ENCODE data around the gene PHF5A. TPM values are rescaled to one million over a fixed set of nuclear protein-coding genes. Genes with fewer than 3 reads are reported as not detected.

The PHF5A gene
- total and polyA plus RNA-seq, 2 donors from 2014 or later: 34.0 to 42.2 TPM

- Histone ChIP-seq H3K4me1 (ENCODE audit: control insufficient read depth in 2 of 3, insufficient read depth in 2 of 3, low read depth in 1 of 3, low read length in 3 of 3) (peaks cover 0 to 5% (median 2%) of the 10 kb centered on the region in 3 donors), H3K4me3 (ENCODE audit: low read length in 3 of 3) (no peak overlapping the region), H3K9ac (ENCODE audit: low read length in 3 of 3) (no peak overlapping the region), H3K9me3 (ENCODE audit: control insufficient read depth in 2 of 3, insufficient read depth in 1 of 3, low read length in 3 of 3) (no peaks in the 10 kb centered on the region), H3K27me3 (ENCODE audit: control insufficient read depth, insufficient read depth, low read length) (no peaks in the 10 kb centered on the region), H3K27ac (ENCODE audit: low read depth in 2 of 2, low read length in 2 of 2) (no peak overlapping the region), H3K36me3 (ENCODE audit: control insufficient read depth in 2 of 3, insufficient read depth in 3 of 3, low read length in 3 of 3) (peaks cover 0 to 29% (median 20%) of the 10 kb centered on the region in 3 donors)
- intact Hi-C loops (cut with DNase I): no loop called here
- TF ChIP-seq, protein P1, sequence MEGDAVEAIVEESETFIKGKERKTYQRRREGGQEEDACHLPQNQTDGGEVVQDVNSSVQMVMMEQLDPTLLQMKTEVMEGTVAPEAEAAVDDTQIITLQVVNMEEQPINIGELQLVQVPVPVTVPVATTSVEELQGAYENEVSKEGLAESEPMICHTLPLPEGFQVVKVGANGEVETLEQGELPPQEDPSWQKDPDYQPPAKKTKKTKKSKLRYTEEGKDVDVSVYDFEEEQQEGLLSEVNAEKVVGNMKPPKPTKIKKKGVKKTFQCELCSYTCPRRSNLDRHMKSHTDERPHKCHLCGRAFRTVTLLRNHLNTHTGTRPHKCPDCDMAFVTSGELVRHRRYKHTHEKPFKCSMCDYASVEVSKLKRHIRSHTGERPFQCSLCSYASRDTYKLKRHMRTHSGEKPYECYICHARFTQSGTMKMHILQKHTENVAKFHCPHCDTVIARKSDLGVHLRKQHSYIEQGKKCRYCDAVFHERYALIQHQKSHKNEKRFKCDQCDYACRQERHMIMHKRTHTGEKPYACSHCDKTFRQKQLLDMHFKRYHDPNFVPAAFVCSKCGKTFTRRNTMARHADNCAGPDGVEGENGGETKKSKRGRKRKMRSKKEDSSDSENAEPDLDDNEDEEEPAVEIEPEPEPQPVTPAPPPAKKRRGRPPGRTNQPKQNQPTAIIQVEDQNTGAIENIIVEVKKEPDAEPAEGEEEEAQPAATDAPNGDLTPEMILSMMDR (IDR thresholded peaks at IDR 0.05; ENCODE audit: borderline replicate concordance, extremely low read depth, insufficient read depth): no peak
- no peak for DNase-seq
- FAIRE-seq: no peak
Observed at GRCh38 chr22:41507330-41508063, 39.0 kb upstream of the PHF5A start.

DNA sequence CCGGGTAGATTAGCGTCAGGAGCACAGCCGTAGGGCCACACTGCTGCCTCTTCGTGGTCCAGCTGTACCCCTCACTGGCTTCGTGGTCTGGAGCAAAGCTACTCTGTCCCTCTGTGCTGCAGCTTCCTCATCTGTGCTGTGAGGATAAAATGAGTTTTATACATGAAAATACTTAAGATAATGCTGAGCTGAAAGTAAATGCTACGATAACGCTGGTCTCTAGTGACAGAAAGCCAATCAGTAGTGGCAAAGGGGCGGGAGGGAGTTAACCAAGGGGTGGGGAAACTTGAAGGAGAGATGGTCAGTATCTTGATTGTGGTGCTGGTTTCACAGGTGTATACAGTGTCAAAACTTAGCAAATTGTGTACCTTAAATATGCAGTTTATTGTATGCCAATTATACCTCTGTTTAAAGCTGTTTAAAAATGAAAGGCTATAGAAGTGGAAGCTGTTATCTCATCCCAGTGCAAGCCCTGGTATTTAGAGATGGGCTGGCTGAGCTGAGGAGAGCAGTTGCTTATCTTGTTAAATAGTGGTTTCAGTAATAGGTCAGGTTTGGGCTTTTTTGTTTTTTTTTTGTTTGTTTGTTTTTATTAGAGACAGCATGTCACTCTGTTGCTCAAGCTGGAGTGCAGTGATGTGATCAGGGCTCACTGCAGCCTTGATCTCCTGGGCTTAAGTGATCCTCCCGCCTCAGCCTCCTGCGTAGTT is 37.2 kb upstream of the PHF5A start:
- intact Hi-C loops (cut with DNase I): no loop called here
- Histone ChIP-seq H3K27me3 (ENCODE audit: control insufficient read depth, insufficient read depth, low read length) (no peaks in the 10 kb centered on the region), H3K36me3 (ENCODE audit: control insufficient read depth in 2 of 3, insufficient read depth in 3 of 3, low read length in 3 of 3) (peaks cover 5 to 40% (median 25%) of the 10 kb centered on the region in 3 donors), H3K9ac (ENCODE audit: low read length in 3 of 3) (no peak overlapping the region), H3K4me3 (ENCODE audit: low read length in 3 of 3) (no peak overlapping the region), H3K27ac (ENCODE audit: low read depth in 2 of 2, low read length in 2 of 2) (no peak overlapping the region), H3K9me3 (ENCODE audit: control insufficient read depth in 2 of 3, insufficient read depth in 1 of 3, low read length in 3 of 3) (no peaks in the 10 kb centered on the region), H3K4me1 (ENCODE audit: control insufficient read depth in 2 of 3, insufficient read depth in 2 of 3, low read depth in 1 of 3, low read length in 3 of 3) (peaks cover 0 to 2% (median 0%) of the 10 kb centered on the region in 3 donors)
- no peak for DNase-seq
- FAIRE-seq: no peak
- TF ChIP-seq, protein P1 (IDR thresholded peaks at IDR 0.05; ENCODE audit: borderline replicate concordance, extremely low read depth, insufficient read depth): no peak

DNA sequence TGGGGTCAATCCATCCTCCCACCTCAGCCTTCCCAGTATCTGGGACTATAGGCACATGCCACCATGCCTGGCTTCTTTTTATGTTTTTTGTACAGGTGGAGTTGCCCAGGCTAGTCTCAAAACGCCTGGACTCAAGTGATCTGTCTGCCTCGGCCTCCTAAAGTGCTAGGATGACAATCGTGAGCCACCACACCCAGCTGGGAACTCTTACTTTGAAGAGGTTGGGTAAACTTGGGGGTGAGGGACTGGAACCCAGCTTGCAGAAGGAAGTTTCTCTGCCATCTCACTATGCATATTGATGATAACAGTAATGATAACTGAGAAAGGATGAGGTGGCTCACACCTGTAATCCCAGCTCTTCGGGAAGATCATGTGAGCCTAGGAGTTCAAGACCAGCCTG is 36.3 kb upstream of the PHF5A start:
- H3K4me1 ChIP-seq (ENCODE audit: control insufficient read depth in 2 of 3, insufficient read depth in 2 of 3, low read depth in 1 of 3, low read length in 3 of 3): peaks cover 0 to 2% (median 0%) of the 10 kb centered on the region in 3 donors
- no peak for DNase-seq
- no peak overlapping the region for H3K27ac ChIP-seq (ENCODE audit: low read depth in 2 of 2, low read length in 2 of 2)
- intact Hi-C loops (cut with DNase I): no loop called here
- H3K36me3 ChIP-seq (ENCODE audit: control insufficient read depth in 2 of 3, insufficient read depth in 3 of 3, low read length in 3 of 3): peaks cover 5 to 37% (median 25%) of the 10 kb centered on the region in 3 donors
- TF ChIP-seq, protein P1 (IDR thresholded peaks at IDR 0.05; ENCODE audit: borderline replicate concordance, extremely low read depth, insufficient read depth): no peak
- H3K9ac ChIP-seq (ENCODE audit: low read length in 3 of 3): no peak overlapping the region
- H3K9me3 ChIP-seq (ENCODE audit: control insufficient read depth in 2 of 3, insufficient read depth in 1 of 3, low read length in 3 of 3): no peaks in the 10 kb centered on the region
- no peak overlapping the region for H3K4me3 ChIP-seq (ENCODE audit: low read length in 3 of 3)
- no peak for FAIRE-seq
- no peaks in the 10 kb centered on the region for H3K27me3 ChIP-seq (ENCODE audit: control insufficient read depth, insufficient read depth, low read length)

All from kidney (tissue), 14 donors.